GM18861 (cell line): ENCODE results near the gene TLE5.
"Not testable (repeated sequence)": the region's sequence is repeated elsewhere in the genome, so short reads cannot be mapped to it uniquely, and the experiment has no call there.

Experiments used
- ATAC-seq: cut with Tn5 transposase; IDR thresholded peaks from one replicate; pipeline ENCODE4 v1.9.1; 2021; ENCODE audit not compliant: unreplicated experiment

The TLE5 gene

DNA sequence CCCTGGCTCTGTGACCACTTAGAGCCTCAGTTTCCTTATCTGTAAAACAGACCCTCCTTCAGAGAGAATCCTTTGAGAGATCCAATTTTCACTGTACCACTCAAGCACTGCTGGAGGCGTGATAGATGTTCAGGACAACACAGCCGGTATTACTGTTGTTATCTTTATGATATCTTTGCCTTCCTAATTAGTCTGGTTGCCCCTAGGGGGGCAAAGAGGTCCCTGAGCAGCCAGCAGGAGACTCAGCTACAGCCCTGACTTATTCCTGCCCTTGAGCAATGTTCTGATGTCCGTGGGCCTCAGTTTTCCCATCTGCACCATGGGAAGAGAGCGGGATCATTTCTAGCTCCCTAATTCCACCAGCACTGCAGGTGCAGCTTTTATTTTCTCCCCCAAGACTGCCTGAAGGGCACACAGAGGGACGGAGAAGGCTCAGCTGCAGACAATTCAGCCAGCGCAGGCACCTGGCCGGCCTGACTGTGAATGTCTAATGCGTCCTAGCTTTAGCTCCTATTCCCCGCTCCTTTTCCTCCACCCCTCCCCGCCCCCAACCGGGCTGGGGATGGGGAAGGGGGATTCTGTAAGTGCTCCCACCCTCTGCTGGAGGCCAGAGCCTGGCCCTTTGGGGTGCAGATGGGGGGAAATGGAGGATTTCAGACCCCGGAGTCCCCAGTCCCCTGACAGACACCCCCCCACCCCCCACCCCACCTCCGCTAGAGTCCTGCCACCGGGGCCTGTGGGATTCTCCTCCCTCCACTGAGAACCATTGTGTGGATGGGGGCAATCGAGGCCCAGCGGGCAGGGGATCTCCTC, 16.2 kb downstream of the TLE5 start:
- no peak for ATAC-seq

DNA sequence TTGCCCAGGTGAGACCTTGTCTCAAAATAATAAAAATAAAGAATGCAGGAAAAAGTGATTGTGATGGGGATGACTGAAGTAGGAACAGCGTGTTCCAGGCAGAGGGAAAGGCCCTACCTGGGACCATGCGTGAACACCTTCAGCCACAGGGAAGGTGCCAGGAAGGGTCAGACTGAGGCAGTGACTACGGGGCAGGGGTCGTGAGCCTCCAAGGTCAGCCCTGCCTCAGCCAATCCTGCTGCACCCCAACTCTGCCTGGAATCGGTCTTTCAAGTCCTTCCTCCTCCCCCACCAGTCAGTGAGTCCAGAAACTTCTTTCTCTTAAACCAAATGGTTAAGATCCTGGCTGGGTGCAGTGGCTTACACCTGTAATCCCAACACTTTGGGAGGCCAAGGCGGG, 17.1 kb downstream of the TLE5 start:
- no peak for ATAC-seq

DNA sequence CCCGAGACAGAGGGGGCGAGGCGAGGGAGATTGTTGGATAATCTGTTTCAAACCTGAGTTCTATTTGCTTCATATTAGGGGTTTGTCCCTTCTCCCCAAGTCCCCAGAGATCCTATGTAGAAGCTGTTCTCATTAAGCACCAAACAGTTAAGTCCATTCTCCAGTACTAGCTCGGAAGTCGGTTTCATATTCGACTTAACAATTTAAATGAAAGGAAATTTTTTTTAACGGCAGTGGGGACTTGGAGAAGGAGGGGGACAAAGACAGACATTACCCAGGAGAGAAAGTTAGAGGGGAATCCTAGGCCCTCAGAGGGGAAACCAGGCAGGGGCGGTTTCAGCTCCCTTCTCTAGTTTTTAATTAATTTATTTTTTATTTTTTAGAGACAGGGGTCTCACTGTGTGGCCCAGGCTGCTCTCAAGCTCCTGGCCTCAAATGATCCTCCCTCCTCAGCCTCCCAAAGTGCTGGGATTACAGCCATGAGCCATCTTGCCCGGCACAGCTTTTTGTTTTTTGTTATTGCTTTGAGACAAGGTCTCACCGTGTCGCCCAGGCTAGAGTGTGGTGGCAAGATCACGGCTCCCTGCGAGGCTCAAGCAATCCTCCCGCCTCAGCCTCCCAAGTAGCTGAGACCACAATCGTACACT, 19.6 kb downstream of the TLE5 start:
- no peak for ATAC-seq

DNA sequence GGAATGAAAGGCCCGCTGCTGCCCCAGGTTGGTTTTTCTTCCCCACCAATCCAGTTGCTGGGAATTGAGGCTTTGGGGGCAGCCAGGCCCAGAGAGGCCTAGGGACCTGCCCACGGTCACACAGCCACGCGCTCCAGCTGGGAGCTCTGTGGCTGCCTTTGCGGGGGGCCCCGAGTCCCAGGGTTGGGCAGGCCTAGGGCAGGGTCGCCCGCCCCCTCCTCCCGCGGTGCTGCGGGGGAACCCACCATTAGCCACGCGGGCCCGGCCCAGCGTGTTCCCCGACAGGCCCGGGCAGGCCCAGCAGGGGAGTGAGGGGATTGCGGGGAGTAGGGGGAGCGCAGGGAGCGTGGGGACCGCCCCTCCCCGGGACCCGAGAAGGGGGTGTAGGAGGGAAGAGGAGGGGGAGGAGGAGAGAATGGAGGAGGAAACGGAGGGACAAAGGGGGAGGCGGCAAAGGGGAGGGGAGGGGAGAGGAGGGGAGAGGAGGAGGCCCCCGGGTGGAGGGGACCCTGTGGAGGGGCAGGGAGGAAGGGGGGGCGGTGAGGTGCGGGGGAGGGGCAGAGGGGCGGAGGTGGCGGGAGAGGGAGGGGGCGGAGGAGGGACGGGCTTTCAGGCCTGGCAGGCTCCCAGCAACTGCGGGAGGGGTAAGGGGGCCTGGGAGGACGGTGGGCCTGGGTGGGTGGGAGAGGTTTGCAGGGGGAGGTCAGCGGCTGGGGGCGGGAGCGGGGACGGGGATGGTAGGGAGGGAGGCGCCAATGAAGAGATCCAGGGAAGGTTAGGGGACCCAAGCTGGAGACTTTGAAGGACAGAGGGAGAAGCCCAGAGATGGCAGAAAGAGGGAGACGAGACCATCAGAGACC, 20.3 kb downstream of the TLE5 start:
- ATAC-seq, result no peak

DNA sequence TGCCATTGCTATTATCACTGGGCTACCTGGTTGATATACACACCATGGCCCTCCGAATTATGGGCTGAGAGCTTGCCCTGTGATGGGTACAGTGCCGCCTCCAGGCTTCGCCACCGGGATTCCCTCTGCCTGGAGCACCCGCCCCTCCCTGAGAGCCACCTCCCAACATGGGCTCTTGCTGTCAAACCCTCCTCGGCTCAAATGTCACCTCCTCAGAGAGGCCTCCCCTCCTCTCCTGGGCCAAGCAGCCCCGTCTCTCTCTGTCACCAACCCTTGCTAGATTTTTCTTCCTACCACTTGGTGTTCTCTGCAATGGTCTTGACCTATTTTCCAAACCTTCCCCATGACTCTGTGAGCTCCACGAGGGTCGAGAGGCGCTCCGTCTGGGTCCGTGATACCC, 21.0 kb downstream of the TLE5 start:
- ATAC-seq, result no peak

DNA sequence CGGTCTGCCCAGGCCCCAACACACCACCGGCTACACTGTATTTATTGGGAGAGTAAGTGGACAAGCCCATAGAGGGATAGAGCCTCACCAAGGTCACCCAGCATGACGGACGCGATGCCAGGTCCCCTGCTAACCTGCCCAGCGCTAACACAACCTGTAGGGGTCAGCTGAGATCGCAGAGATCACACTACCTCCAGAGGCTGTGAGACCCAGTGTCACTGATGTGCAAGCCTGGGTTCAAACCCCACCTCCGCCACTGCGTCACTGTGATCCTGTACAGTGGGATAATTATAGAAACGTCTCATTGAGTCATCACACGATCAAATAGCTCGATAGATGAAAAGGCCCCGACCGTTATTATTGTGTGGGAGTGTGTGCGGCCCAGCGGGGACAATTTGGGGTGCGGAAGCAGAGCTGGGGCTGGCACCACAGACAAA, 22.6 kb downstream of the TLE5 start:
- ATAC-seq, result no peak

DNA sequence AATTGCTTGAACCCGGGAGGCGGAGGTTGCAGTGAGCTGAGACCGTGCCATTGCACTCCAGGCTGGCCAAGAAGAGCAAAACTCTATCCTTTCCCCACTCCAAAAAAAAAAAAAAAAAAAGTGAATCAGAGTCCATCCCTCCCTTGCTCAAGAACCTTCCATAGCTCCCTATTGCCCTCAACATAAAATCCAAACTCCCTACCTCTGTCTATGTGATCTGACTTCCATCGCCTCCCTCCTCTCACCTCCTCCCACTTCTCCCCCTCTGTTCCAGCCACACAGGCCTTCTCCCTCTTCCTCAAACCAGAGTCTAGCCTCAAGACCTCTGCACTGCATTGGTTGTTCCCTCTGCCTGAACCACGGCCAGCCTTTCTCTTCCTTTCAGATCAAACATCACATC, 23.2 kb downstream of the TLE5 start:
- no peak for ATAC-seq

DNA sequence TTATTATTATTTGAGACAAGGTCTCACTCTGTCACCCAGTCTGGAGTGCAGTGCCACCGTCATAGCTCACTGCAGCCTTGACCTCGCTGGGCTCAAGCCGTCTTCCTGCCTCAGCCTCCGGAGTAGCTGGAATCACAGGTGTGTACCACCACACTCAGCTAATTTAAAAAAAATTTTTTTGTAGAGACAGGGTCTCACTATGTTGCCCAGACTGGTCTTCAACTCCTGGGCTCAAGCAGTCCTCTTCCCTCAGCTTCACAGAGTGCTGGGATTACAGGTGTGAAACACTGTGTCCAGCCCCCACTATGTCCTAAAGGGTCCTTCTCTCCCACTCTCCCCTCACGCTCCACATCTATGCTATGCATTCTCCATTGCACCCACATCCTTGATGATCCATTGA, 24.1 kb downstream of the TLE5 start:
- ATAC-seq, result no peak

DNA sequence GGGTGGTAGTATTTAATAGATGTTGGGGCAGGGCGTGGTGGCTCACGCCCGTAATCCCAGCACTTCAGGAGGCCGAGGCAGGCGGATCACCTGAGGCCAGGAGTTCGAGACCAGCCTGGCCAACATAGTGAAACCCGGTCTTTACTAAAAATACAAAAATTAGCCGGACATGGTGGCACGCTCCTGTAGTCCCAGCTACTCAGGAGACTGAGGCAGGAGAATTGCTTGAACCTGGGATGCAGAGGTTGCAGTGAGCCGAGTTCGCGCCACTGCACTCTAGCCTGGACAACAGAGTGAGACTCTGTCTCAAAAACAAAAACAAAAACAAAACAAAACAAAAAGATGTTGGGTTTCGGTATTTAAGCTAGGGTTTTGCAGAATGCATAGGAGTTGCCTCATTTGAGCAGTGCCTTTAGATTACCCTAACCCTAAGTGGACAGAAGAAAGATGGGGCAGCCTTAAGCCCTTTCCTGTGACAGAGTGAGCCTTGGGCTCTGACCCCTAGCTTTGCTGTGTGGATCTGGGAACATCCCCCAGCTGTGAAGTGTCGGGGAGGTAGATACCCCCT, 25.2 kb downstream of the TLE5 start:
- ATAC-seq, result not testable (repeated sequence)

DNA sequence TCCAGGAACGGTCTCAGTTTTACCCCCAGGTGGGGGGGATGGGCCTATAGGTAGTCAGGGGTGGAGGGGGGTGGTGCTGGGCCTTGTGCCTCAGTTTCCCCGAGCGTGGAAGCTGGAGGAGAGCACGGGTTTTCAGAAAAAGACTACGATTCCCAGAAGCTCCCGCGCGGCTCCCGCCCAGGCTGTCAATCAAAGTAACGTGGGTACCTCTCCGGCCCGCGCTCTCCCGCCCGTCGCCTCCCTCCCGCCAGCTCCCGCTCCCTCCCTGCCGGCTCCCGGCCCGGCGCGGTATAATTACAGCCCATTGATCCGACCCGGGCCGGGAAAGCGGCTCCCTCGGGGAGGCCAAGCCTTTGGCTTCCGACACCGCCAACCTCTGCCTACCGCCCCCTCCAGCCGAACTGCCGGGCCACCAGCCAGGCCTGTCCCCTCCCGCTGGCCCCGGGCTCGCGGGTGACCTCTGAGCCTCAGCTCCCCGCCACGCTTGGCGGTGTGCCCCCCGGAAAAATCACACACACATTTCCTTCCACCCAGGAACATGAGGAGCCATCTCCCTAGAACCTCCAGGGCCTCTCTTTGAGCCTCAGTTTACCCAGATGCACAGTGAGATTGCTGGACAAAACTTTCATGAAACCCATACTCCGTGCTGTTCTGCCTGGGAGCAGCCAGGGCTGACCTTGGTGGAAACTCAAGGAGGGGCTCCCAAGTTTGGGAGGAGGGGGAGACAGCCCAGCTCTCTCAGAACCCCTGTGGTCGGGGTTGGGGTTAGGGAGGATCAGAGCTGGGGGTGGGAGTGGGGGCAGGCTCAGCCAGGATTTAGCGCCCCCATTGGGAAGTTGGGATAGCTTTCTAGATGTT, 25.9 kb downstream of the TLE5 start:
- peak; percentile 35 for ATAC-seq

DNA sequence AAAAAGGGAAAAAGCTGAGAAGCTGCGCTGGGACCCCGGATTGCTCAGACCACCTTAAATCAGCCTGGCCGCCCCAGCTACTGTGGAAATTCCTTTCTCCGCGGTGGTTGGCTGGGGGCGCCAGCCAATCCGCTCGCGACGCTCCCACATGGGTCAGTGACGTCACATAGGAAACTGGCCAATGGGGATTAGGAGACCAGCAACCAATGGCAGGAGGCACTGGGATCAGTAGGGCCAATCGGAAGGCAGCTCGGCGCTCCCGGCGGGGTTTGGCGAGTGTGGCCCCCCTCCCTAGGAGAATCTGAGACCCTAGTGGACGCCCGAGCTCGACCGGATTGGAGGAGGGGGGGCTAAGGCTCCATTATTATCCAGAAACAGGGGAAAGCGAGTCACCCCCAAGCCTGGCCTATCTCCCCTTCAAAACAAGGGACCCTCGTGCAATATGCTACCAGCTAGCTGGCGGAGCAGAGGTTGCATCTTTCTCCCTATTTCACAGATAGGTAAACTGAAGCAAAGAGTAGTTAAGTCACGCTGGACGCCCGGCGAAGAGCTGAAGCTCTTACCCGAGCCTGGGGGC, 26.7 kb downstream of the TLE5 start:
- peak; percentile 77 for ATAC-seq

DNA sequence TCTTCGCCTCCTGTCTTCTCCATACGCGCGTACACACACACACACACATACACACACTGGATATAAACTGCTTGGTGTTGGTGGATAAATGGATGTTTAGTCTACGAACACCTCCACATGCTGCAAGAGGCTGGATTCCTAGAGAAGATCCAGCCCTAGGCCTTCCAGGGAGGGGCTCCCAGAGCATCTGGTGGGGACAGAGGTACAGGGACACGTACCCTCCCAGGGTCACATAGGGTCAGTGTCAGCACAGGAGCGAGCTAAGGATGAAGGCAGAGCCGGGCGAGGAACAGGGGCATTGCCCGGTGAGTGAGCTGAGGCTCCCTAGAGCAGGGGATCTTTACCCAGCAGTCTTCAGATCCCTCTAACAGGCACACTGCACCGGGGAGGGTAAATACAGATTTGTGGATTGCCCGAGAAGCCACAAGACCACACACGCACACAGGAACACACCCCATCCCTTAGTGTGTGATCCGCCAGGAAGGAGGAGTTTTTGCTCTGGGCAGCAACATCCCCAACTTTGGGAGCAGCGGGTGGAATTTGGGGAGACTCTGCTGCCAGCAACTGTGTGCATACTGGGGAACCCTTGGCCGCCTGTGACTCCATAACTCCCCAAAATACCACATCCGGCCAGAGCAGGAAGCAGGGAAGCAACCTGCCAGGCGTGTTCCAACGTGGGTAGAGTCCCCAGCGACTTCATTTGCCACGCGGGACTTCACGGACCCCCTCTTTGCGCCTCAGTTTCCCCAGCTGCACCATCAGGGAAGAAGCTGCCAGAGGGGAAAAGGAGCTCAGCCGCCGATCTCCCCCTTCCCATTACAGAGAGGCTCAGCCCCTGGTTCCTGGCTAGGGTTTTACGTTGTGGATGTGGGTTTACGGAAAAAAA, 27.4 kb downstream of the TLE5 start:
- ATAC-seq, result no peak

DNA sequence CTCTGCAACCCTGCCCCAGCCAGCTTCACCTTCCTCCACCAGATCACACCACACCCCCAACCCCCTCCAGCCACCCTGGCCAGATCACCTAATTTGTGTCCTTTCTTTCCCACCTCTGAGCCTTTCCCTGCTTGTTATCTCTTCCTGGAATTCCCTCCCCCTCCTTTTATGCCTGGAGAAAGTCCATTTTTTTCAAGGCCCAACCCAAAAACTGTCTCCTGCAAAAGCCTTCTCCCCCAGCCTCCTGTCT, 28.0 kb downstream of the TLE5 start:
- ATAC-seq, result no peak

DNA sequence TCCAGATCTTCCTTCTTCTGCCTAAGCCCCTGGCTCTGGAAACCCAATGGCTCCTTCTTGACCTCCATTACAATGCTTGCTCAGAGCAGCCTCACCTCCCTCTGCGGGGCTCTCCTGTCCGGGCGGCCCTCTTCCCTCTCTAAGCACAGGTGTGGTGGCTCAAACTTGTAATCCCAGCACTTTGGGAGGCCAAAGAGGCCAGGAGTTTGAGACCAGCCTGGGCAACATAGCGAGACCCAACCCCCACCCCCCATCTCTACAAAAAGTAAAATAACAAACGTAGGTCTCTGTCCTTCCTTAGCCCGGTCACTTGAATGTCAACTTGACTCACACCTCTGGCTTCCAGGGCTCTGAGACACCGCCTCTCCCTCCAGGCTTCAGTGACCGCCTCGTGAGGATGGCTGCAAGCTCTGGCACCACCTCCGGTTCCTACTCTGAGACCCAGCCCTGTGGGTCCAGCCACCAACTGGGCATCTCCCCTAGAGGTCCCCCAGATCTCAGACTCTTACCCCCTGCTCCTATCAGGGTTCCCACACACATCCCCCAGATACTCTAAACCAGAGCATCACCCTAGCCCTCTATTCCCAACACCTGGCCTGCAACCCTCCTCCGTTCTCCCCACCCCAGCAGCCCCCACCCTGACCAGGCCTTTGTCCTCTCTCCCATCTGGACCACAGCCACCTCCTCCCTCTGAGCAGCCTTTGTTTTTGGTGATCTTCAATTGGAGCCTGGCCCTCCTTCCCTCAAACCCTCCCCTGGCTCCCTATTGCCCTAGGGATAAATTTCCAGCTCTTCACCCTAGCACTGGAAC, 28.5 kb downstream of the TLE5 start:
- ATAC-seq, result no peak

DNA sequence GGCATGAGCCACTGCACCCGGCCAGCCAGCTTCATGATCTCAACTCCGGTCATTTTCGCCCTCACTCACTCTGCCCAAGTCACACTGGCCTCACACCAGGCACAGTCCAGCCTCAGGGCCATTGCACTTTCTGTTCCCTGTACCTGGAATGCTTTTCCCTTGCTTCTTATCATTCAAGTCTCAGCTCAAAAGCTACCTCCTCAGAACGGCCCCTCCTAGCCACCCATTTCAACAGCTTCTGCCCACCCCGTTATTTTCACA, 30.8 kb downstream of the TLE5 start:
- ATAC-seq, result no peak

DNA sequence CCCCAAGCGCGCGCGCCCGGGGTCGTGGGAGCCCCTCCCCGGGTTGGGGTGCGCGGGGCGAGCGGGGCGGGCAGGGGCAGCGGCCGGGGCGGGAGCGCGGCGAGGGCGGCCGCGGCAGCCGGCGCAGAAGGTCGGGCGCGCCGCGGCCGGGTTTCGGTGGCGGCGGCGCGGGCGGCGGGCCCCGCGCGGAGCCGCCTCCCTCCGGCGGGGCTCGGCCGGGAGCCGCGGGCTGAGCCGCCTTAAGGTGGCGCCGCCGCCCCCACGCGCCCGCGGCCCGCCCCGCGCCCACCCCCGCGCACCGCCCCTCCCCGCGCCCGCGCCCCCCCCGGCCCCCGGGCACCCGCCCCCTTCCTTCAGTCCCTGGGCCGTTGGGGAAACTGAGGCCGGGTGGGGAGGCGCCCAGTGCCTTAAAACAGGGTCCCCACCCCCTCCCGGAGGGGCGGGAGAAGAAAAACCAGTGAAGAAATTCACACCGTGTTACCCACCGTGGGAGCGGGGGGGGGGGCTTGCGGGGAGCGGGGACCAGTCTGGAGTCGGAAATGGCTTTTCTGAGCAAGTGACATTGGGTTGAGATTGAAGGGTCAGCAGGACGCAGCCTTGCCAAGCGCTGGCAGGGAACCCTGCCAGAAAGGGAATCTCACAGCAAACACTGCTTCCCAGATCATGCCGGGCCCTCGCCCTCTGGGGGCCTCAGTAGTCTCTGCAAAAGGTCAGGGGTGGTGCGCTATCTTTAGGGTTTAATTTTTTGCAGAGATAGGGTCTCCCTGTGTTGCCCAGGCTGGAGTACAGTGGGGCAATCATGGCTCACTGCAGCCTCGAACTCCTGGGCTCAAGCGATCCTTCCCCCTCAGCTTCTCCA, 33.0 kb downstream of the TLE5 start, which contains the start of gene TLE2:
TSS of gene TLE2 (minus strand) at position 216 of the 859 bp plus-strand sequence. CDS start 376 bp downstream, outside the sequence.
- ATAC-seq, result no peak

DNA sequence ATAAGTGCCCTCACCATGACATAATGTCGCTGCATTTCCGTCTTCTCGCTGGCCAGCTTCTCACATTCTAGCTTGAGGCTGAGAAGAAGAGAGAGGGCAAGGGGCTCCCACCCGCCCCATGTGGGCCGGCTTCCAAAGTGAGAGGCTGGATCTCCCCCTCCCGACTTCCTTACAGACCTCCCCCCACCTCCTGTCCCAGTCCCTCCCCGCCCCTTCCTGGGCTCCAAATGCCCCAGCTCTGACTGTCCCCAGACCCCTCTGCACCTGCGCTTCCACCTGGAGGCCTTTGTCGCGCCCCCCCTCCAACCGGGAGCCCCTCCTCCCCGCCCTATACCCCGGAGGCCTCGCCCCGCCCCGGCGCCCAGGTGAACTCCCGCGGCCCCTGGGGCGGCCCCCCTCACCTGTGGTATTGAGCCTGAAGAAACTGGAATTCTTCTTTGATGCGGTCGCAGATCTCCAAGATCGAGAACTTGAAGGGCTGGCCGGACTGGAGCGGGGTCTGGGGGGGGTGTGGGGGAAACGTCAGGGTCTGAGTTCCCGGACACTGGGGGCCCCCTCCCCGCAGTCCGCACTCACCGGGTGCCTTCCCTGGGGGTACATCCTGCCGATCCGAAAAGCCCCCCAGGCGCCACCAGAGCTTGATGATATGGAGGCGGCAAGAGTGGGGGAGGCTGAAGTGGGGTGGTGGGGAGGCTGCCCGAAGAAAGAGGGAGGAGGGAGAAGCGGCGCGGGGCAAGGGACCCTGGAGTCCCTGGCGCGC, 33.8 kb downstream of the TLE5 start:
- ATAC-seq, result no peak
